ENCODE data around the gene PEX19.

Gene PEX19

DNA sequence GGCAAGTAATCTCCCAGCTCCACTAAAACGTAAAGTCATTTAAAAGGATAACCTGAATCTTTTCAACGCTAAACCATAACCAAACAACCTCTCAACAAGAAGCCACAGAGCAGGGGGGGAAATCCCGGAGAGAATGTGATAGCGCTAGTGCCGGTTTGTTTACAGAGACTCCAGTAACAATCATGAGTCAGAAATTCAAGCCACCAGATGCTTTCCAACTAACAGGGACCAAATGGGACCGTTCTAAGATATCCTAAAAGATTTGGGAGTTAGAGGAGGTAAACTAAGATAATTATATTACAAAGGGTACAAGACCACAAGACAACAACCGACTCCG is 23.4 kb downstream of the PEX19 start:
- peak; percentile 47 for DNase-seq (ENCODE audit: insufficient read length, low spot score)
- no peak for FAIRE-seq
- no peak for TF ChIP-seq POLR2A (IDR thresholded peaks at IDR 0.05; ENCODE audit: low read depth, low read length)

GRCh38 chr1:160260406-160261382 is 24.2 kb downstream of the PEX19 start:
- no peak for TF ChIP-seq POLR2A (IDR thresholded peaks at IDR 0.05; ENCODE audit: low read depth, low read length)
- peak; percentile 28 for DNase-seq (ENCODE audit: insufficient read length, low spot score)
- peak; percentile 20 for FAIRE-seq

GRCh38 chr1:160258177-160258798 is 26.6 kb downstream of the PEX19 start:
- no peak for DNase-seq (ENCODE audit: insufficient read length, low spot score)

GRCh38 chr1:160257411-160258015 is 27.4 kb downstream of the PEX19 start:
- TF ChIP-seq POLR2A (IDR thresholded peaks at IDR 0.05; ENCODE audit: low read depth, low read length) = no peak
- DNase-seq (ENCODE audit: insufficient read length, low spot score) = no peak
- FAIRE-seq = no peak

More at GRCh38 chr1:160258177-160258798, 26.6 kb downstream of the PEX19 start:
- no peak for FAIRE-seq
- no peak for TF ChIP-seq POLR2A (IDR thresholded peaks at IDR 0.05; ENCODE audit: low read depth, low read length)

DNA sequence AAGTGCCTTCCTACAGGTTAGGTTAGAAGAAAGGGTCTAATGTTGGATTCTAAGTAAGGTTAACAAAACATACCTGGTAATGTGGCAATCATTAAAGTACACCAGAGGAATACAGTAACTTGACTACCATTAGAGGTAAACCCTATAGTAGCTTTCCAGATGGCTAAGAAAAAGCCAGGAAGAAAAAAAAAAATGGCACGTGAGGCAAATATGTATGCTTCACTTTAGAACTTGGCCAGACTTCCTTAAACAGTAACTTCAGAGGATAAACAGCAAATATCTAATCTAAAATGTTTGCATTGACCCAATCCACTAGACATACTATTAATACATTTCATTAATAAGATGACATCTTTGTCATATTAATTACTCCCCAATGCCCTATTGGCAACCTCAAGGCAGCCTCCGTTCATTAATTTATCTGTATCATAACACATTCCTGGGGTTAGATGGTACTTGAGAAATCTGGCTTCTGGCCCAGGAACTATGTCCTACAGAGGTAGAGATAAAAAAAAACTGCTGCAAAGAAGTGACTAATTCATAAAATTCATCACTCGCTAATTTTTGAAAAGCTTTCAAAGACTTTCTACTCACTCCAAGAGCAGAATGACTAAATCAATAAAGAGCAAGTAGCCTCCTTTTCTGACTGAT is 28.4 kb downstream of the PEX19 start:
- FAIRE-seq = no peak

DNA sequence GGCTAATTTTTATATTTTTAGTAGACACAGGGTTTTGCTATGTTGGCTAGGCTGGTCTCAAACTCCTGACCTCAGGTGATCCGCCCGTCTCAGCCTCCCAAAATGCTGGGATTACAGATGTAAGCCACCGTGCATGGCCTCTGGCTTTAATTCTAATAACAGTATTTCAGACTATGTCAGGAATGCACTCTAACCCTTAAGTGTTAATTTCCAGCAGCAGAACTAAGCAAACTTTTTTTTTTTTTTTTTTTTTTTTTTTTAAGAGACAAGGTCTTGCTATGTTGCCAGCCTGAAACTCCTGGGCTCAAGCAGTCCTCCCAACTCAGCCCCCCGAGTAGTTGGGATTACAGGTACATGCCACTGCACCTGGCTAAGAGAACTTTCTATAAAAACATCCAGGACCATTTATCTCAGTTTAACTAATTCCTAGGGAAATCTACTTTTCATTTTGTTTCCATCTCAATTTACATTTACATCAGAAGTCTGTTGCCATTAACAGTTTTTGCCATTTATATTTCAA is 29.1 kb downstream of the PEX19 start:
- DNase-seq (ENCODE audit: insufficient read length, low spot score) (no peak), FAIRE-seq (no peak)
- TF ChIP-seq POLR2A (IDR thresholded peaks at IDR 0.05; ENCODE audit: low read depth, low read length) = no peak

More for the DNA sequence above, 28.4 kb downstream of the PEX19 start:
- DNase-seq (ENCODE audit: insufficient read length, low spot score) = peak; percentile 19
- TF ChIP-seq POLR2A (IDR thresholded peaks at IDR 0.05; ENCODE audit: low read depth, low read length) = no peak

DNA sequence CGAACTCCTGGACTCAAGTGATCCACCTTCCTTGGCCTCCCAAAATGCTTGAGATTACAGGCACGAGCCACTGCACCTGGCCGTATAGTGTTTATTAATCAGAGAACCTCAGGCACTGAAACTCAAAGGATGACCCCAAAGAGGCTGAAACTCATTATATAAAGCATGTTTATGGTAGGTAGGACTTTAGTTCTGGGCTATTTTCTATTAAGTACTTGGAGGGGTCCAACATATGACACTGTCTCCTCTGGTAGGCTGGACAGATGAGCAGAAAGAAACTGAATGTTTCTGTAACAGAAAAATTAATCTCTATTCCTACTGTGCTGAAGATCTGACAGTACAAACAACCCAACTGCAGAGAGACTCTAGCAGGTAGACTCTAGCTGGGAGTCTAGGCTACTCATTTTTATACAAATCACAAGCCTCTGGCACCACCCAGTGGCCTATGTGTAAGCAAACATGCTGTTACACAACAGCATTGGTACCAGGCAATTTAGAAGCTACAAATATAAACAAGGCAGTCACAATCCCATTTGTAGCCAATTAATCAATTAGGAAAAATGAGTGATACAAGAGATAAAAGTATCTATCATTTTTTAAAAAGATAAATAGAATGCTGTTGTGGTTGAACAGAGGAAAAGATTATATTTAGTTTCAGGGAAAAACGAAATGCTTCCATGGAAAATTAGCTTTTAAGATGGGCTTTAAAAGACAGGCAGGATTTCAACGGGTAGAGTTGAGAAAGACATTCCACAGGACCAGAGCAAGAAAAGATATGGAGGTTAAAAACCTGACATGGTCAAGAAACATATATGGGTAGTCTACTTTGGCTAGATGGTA is 33.0 kb downstream of the PEX19 start:
- TF ChIP-seq POLR2A (IDR thresholded peaks at IDR 0.05; ENCODE audit: low read depth, low read length) = no peak
- peak; percentile 80 for FAIRE-seq
- DNase-seq (ENCODE audit: insufficient read length, low spot score) = peak; percentile 61

DNA sequence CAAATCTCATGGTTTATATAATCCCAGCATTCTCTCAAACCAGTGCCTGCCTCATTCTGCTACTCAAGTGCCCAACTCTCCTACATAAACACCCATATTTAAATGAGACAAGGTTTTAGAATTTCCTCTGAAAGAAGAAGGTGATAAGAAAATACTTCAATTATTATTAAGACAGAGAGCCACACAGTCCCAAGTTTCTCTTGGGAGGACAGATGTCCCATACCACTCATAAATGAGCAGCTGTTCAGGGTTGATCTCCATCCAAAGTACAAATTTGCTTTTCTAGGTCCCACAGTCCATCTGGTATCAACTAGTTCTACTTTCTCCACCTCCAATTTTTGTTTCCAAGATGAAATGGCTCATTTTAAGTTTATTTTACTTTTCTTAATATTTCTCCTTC is 33.9 kb downstream of the PEX19 start:
- FAIRE-seq = no peak

GRCh38 chr1:160247053-160247452 is 37.9 kb downstream of the PEX19 start:
- TF ChIP-seq POLR2A (IDR thresholded peaks at IDR 0.05; ENCODE audit: low read depth, low read length) = no peak
- DNase-seq (ENCODE audit: insufficient read length, low spot score) = no peak
- no peak for FAIRE-seq

More for the DNA sequence above, 33.9 kb downstream of the PEX19 start:
- no peak for DNase-seq (ENCODE audit: insufficient read length, low spot score)
- no peak for TF ChIP-seq POLR2A (IDR thresholded peaks at IDR 0.05; ENCODE audit: low read depth, low read length)

- no peak for DNase-seq (ENCODE audit: insufficient read length, low spot score)
- FAIRE-seq = no peak
- TF ChIP-seq POLR2A (IDR thresholded peaks at IDR 0.05; ENCODE audit: low read depth, low read length) = no peak
Measured at GRCh38 chr1:160245434-160245833, 39.5 kb downstream of the PEX19 start.

DNA sequence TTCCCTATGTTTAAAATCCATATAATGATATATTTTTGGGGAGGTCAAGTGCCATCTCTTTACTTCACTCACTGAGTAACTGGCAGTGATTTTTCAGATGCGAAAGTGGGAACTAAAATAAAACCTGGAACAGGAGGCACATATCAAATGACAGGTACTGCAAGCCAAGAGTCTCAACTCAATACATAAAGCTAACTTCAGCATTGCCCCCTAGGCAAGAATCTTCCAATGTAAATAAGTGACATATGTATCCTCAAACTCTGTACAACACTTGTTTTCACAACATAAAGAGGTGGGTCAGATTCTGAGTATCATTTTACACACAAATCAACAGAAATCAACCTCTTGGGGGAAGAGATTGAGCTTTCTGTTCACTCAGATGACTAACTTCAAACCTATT is 40.7 kb downstream of the PEX19 start:
- no peak for DNase-seq (ENCODE audit: insufficient read length, low spot score)
- no peak for TF ChIP-seq POLR2A (IDR thresholded peaks at IDR 0.05; ENCODE audit: low read depth, low read length)
- no peak for FAIRE-seq

DNA sequence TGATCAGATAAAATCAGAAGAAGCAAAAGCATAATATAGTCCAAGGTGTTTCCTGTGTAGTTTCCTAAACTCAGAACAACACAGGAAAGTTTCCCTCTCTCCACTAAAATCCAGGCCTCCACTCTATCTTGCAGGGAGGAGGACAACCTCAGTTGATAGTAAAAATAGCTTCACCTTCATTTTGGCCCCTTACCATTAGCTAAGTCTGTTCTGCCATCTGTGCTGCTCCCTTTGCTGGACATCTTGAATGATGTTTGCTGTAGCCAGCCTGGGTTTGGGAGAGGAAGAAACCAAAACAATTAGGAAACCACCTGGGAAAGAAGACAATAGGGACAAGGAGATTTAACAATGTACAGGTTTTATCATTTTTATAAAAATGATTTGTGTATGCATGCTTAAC is 41.2 kb downstream of the PEX19 start:
- no peak for TF ChIP-seq POLR2A (IDR thresholded peaks at IDR 0.05; ENCODE audit: low read depth, low read length)
- FAIRE-seq (no peak), DNase-seq (ENCODE audit: insufficient read length, low spot score) (no peak)

Measured in H54 (cell line).